Measurements from ENCODE around the gene MFRP.

MFRP gene

GRCh38 chr11:119295178-119295577 lies 51.3 kb downstream of the MFRP start:
- DNase-seq (ENCODE audit: low read depth in 2 of 2), result no peak

- DNase-seq (ENCODE audit: low read depth in 2 of 2), result no peak
These were observed 53.0 kb downstream of the MFRP start for GRCh38 chr11:119293461-119293860.

GRCh38 chr11:119290894-119291497 lies 55.5 kb downstream of the MFRP start:
- no peak for DNase-seq (ENCODE audit: low read depth in 2 of 2)

All from stimulated activated CD4-positive, alpha-beta T cell treated with anti-CD3 and anti-CD28 coated beads, Interleukin-15, amount 100 ng/mL, for 48 hours (primary cell).